LNCAP (cell line): Measurements from ENCODE around the gene MRAP2.

Source experiments
- CTCF ChIP-seq: fragments of 450-650 bp; IDR thresholded peaks from 2 replicates; pipeline ENCODE4 v1.5.1; 2017; ENCODE audit warnings: mild to moderate bottlenecking

The MRAP2 gene

DNA sequence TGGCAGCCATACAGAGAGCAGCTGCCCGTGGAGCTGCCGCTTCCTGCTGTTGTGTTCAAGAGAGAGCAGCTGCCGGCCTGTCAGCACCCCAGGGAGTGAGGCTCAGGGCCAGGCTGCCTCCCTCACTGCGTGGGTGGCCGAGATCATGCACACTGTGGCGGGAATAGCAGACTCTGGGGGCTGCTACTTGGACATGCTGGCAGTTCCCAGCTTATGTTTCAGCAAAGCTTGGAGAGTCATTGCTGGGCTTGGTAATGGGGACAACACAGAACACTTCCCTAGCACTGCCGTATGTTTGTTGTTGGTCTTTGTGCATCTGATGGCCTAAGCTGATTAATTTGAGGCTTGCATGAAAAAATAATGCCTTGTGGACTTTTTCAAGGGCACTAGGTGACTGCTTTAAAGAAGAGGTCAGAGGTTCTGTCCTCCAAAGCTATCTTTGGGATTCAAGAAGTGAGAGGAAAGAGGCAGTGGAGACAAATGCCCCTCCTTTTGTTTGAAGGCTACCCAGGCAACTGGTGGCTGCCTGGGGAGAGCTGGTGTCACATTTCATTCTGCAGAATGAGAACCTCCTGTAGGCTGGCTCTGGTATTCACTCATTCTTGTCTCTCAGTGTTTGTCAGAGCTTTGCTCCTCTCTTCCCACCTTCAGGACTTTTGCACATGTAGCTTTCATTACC, 18.8 kb downstream of the MRAP2 start:
- no peak for TF ChIP-seq CTCF

GRCh38 chr6:84052883-84053241, 19.3 kb downstream of the MRAP2 start:
- no peak for TF ChIP-seq CTCF

GRCh38 chr6:84055647-84056046, 22.1 kb downstream of the MRAP2 start:
- no peak for TF ChIP-seq CTCF

- no peak for TF ChIP-seq CTCF
Measured at GRCh38 chr6:84057908-84058307, 24.3 kb downstream of the MRAP2 start.

- no peak for TF ChIP-seq CTCF
Measured at GRCh38 chr6:84059082-84059481, 25.5 kb downstream of the MRAP2 start.

DNA sequence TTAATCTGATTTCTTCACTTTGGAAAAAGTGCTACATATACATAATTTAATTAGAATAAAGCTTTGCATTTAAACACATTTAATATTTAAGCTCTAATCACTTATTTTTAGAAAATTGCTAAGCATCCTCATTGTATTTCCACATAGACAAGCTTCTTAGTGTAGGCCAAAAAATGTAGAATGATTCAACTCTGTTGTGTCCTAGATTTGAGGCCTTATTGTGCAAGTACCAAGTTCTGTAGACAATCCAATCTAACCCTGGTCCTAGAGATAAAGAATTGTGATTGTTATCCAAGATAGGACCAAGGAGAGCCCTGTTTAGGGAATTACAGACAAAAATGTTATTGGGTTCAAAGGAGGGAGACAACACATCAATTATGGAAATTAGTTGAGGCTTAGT, 27.6 kb downstream of the MRAP2 start:
- TF ChIP-seq CTCF, result no peak

DNA sequence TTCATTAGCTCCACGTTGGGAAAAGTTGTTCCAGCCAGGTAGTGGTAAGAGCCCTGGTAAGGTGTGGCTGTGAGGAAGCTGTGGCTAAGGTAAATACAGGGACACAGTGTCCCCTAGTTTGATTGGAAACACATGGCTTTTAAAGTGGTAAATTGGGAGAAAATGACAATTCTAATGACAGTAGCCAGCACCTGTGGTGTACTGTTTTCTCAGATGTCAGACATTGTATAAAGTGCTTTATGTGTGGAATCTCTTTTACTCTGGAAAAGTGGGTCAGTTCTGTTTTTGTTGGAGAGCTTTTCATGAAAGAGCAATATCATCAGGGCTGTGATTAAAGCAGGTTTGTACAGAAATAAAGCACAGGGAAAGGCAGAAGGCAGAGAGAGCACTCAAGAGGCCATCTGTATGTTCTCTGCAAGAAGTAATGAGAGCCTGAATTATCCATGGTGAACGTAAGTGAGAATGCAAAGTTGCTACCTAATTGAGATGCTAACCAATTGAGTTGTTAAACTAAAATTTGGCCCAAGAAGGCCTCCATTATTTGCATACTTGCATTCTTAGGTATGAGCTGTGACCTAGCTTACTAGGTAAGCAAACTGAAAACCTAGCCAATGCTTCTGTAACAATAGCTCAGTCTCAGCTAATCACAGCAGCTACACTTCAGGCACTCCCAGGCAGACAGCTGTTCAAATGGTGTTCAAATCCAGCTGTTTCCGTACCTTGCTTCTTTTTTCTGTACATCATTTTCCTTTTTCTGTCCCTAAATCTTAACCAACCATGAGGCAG, 28.2 kb downstream of the MRAP2 start:
- no peak for TF ChIP-seq CTCF
